Neural cell (in vitro differentiated cells): ENCODE data around the gene RARG. TPM values are rescaled to one million over a fixed set of nuclear protein-coding genes. Genes with fewer than 3 reads are reported as not detected.

Source experiments
- H2AFZ ChIP-seq: fragments of 200-600, 300-800 bp; sonication (generic), shearing (Covaris generic); 2 replicates; pipeline ENCODE4 v1.6.0; 2014; ENCODE audit warnings: low read depth, mild to moderate bottlenecking, antibody characterized with exemption, low read length, moderate library complexity
- H3F3A ChIP-seq: fragments of 200-600 bp; shearing (Covaris generic); 2 replicates; pipeline ENCODE4 v1.6.1; 2016; ENCODE audit warnings: mild to moderate bottlenecking, moderate library complexity, mixed read lengths, antibody characterized with exemption, low read length; ENCODE audit not compliant: insufficient read depth, poor library complexity, severe bottlenecking
- H3K27ac ChIP-seq: fragments of 200-600, 300-800 bp; sonication (generic), shearing (Covaris generic); 2 replicates; pipeline ENCODE4 v1.5.1; 2014; ENCODE audit warnings: mild to moderate bottlenecking, low read length, moderate library complexity
- H3K27me3 ChIP-seq: fragments of 300-800, 200-600 bp; sonication (generic), shearing (Covaris generic); 2 replicates; pipeline ENCODE4 v1.6.0; 2014; ENCODE audit warnings: mild to moderate bottlenecking, low read depth, low read length, moderate library complexity; ENCODE audit not compliant: insufficient read depth
- H3K36me3 ChIP-seq: fragments of 300-800, 200-600 bp; sonication (generic), shearing (Covaris generic); 2 replicates; pipeline ENCODE4 v1.5.1; 2014; ENCODE audit warnings: mild to moderate bottlenecking, antibody characterized with exemption, low read length, moderate library complexity; ENCODE audit not compliant: insufficient read depth
- H3K4me2 ChIP-seq: fragments of 300-800, 200-600 bp; sonication (generic), shearing (Covaris generic); 2 replicates; pipeline ENCODE4 v1.6.0; 2014; ENCODE audit warnings: mild to moderate bottlenecking, low read length
- H3K4me3 ChIP-seq: fragments of 300-800, 200-600 bp; sonication (generic), shearing (Covaris generic); 2 replicates; pipeline ENCODE4 v1.5.1; 2014; ENCODE audit warnings: mild to moderate bottlenecking, low read length, moderate library complexity
- H3K79me2 ChIP-seq: fragments of 200-600 bp; shearing (Covaris generic); replicated peaks from 2 replicates; pipeline ENCODE4 v1.6.0; 2014; ENCODE audit warnings: mild to moderate bottlenecking, low read length, moderate library complexity; ENCODE audit not compliant: insufficient read depth
- H3K9ac ChIP-seq: fragments of 300-800, 200-600 bp; sonication (generic), shearing (Covaris generic); 2 replicates; pipeline ENCODE4 v1.6.1; 2016; ENCODE audit warnings: mild to moderate bottlenecking, low read length, mixed read lengths
- H3K9me2 ChIP-seq: fragments of 200-600 bp; shearing (Covaris generic); 2 replicates; pipeline ENCODE4 v1.6.1; 2016; ENCODE audit warnings: mild to moderate bottlenecking, low read length, mixed read lengths; ENCODE audit not compliant: insufficient read depth
- H3K9me3 ChIP-seq: fragments of 200-600, 300-800 bp; sonication (generic), shearing (Covaris generic); 2 replicates; pipeline ENCODE4 v1.6.1; 2016; ENCODE audit warnings: mild to moderate bottlenecking, mixed run types, low read length, moderate library complexity, mixed read lengths
- H4K20me1 ChIP-seq: fragments of 200-600 bp; shearing (Covaris generic); 2 replicates; pipeline ENCODE4 v1.6.1; 2016; ENCODE audit warnings: mild to moderate bottlenecking, mixed run types; ENCODE audit not compliant: insufficient read depth
- EP300 ChIP-seq: fragments of 450-650 bp; conservative IDR thresholded peaks from 2 replicates; pipeline ENCODE4 v1.6.1; 2014; ENCODE audit warnings: antibody characterized with exemption, mild to moderate bottlenecking, moderate library complexity; ENCODE audit not compliant: poor library complexity, severe bottlenecking
- EZH2 ChIP-seq: fragments of 200-600, 300-800 bp; shearing (Covaris generic), sonication (generic); IDR thresholded peaks from 2 replicates; pipeline ENCODE4 v1.6.1; 2014; ENCODE audit warnings: antibody characterized with exemption, low read length, borderline replicate concordance, mild to moderate bottlenecking; ENCODE audit not compliant: insufficient read depth, poor library complexity, severe bottlenecking
- MXI1 ChIP-seq: fragments of 450-650 bp; conservative IDR thresholded peaks from 2 replicates; pipeline ENCODE4 v1.6.1; 2014; ENCODE audit warnings: antibody characterized with exemption, mild to moderate bottlenecking; ENCODE audit not compliant: poor library complexity, severe bottlenecking
- POLR2AphosphoS5 ChIP-seq: IDR thresholded peaks from 2 replicates; pipeline ENCODE4 v1.6.1; 2012
- RAD21 ChIP-seq: fragments of 450-650 bp; conservative IDR thresholded peaks from 2 replicates; pipeline ENCODE4 v1.6.1; 2014; ENCODE audit warnings: antibody characterized with exemption, mild to moderate bottlenecking, moderate library complexity
- SMC3 ChIP-seq: fragments of 450-650 bp; conservative IDR thresholded peaks from 2 replicates; pipeline ENCODE4 v1.6.1; 2014; ENCODE audit warnings: antibody characterized with exemption, mild to moderate bottlenecking, moderate library complexity; ENCODE audit not compliant: poor library complexity
- TAF1 ChIP-seq: IDR thresholded peaks from 2 replicates; pipeline ENCODE4 v1.6.1; 2012; ENCODE audit warnings: low read depth
- polyA plus RNA-seq: library from polyadenylated mRNA; depleted of rRNA; stranded (reverse); fragments of >200 nt; gene quantifications from 2 replicates; pipeline ENCODE4 v1.2.3, GENCODE V29; 2014
- TF ChIP-seq, protein P1 (sequence below): fragments of 450-650 bp; IDR thresholded peaks from 2 replicates; pipeline ENCODE4 v1.5.1; 2014; ENCODE audit warnings: antibody characterized with exemption, mild to moderate bottlenecking, moderate library complexity; ENCODE audit not compliant: poor library complexity, severe bottlenecking
- TF ChIP-seq, protein P2 (sequence below): IDR thresholded peaks from 2 replicates; pipeline ENCODE4 v1.6.1; 2012; ENCODE audit warnings: borderline replicate concordance

The RARG gene
- polyA plus RNA-seq, 1 donor from 2014 or later = 0.61 TPM

- Histone ChIP-seq H3K4me2 (peak overlapping the region; percentile 97), H2AFZ (no peak overlapping the region), H3K27me3 (no peaks in the 10 kb centered on the region), H3K27ac (no peak overlapping the region), H3K9me2 (no peaks in the 10 kb centered on the region), H3K79me2 (no peaks in the 10 kb centered on the region), H3F3A (no peaks in the 10 kb centered on the region), H3K4me3 (peak overlapping the region; percentile 84), H3K9ac (no peak overlapping the region), H3K36me3 (no peaks in the 10 kb centered on the region), H3K9me3 (no peaks in the 10 kb centered on the region), H4K20me1 (no peaks in the 10 kb centered on the region)
- TF ChIP-seq SMC3 (no peak), TAF1 (no peak), POLR2AphosphoS5 (no peak), MXI1 (no peak), EZH2 (no peak), EP300 (no peak), RAD21 (no peak)
- TF ChIP-seq, protein P1, sequence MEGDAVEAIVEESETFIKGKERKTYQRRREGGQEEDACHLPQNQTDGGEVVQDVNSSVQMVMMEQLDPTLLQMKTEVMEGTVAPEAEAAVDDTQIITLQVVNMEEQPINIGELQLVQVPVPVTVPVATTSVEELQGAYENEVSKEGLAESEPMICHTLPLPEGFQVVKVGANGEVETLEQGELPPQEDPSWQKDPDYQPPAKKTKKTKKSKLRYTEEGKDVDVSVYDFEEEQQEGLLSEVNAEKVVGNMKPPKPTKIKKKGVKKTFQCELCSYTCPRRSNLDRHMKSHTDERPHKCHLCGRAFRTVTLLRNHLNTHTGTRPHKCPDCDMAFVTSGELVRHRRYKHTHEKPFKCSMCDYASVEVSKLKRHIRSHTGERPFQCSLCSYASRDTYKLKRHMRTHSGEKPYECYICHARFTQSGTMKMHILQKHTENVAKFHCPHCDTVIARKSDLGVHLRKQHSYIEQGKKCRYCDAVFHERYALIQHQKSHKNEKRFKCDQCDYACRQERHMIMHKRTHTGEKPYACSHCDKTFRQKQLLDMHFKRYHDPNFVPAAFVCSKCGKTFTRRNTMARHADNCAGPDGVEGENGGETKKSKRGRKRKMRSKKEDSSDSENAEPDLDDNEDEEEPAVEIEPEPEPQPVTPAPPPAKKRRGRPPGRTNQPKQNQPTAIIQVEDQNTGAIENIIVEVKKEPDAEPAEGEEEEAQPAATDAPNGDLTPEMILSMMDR = no peak
- TF ChIP-seq, protein P2, sequence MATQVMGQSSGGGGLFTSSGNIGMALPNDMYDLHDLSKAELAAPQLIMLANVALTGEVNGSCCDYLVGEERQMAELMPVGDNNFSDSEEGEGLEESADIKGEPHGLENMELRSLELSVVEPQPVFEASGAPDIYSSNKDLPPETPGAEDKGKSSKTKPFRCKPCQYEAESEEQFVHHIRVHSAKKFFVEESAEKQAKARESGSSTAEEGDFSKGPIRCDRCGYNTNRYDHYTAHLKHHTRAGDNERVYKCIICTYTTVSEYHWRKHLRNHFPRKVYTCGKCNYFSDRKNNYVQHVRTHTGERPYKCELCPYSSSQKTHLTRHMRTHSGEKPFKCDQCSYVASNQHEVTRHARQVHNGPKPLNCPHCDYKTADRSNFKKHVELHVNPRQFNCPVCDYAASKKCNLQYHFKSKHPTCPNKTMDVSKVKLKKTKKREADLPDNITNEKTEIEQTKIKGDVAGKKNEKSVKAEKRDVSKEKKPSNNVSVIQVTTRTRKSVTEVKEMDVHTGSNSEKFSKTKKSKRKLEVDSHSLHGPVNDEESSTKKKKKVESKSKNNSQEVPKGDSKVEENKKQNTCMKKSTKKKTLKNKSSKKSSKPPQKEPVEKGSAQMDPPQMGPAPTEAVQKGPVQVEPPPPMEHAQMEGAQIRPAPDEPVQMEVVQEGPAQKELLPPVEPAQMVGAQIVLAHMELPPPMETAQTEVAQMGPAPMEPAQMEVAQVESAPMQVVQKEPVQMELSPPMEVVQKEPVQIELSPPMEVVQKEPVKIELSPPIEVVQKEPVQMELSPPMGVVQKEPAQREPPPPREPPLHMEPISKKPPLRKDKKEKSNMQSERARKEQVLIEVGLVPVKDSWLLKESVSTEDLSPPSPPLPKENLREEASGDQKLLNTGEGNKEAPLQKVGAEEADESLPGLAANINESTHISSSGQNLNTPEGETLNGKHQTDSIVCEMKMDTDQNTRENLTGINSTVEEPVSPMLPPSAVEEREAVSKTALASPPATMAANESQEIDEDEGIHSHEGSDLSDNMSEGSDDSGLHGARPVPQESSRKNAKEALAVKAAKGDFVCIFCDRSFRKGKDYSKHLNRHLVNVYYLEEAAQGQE = no peak
Measured at GRCh38 chr12:53268630-53269562, 36.9 kb upstream of the RARG start.

- no peaks in the 10 kb centered on the region for H3K79me2 ChIP-seq
- no peaks in the 10 kb centered on the region for H3K9me2 ChIP-seq
- H3K4me2 ChIP-seq = peak within 1 kb of the TSS; percentile 97
- peak within 1 kb of the TSS; percentile 84 for H3K4me3 ChIP-seq
- no peaks in the 10 kb centered on the region for H3K36me3 ChIP-seq
- no peak within 1 kb of the TSS for H3K27ac ChIP-seq
- H3K9me3 ChIP-seq = no peaks in the 10 kb centered on the region
- H3F3A ChIP-seq = no peaks in the 10 kb centered on the region
- no peak within 1 kb of the TSS for H3K9ac ChIP-seq
- H3K27me3 ChIP-seq = no peaks in the 10 kb centered on the region
- H2AFZ ChIP-seq = peak within 1 kb of the TSS; percentile 12
- no peaks in the 10 kb centered on the region for H4K20me1 ChIP-seq
- TF ChIP-seq SMC3 (peak; percentile 61), TAF1 (no peak), POLR2AphosphoS5 (no peak), MXI1 (peak; percentile 96), EZH2 (no peak), EP300 (peak; percentile 22), RAD21 (peak; percentile 52)
- TF ChIP-seq, protein P1 = peak; percentile 64
- TF ChIP-seq, protein P2 = no peak
Measured at GRCh38 chr12:53267999-53268629, 36.1 kb upstream of the RARG start, which contains the start of gene ESPL1. Gene ESPL1 (plus strand): TSS chr12:53268299. CDS start chr12:53268767, 468 bp downstream.
